GM19397 (cell line): ENCODE measurements around the gene CARD18.

Source experiments
- ATAC-seq: cut with Tn5 transposase; IDR thresholded peaks from one replicate; pipeline ENCODE4 v1.9.1; 2021; ENCODE audit warnings: mild to moderate bottlenecking, moderate library complexity; ENCODE audit not compliant: unreplicated experiment

The CARD18 gene, protein sequence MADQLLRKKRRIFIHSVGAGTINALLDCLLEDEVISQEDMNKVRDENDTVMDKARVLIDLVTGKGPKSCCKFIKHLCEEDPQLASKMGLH

DNA sequence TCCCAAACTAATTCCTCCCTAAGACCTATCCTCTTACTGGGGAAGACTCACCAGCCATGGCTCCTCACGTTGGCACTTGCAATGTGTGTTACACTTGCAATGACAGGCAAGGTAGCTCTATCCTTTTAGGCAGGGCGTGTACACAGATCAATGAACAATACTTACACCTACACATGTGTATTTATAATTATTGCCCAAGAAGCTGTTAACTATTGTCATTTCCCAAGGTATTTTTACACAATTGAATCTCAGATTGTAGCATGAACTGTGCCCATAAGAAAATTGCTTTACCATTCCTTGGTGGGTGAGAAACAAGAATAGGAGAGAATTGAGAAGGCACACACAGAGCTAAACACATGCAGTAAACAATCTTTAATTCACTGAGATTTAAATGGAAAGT, at the start of gene CARD18:
Gene CARD18, minus strand, starts transcription at position 101 of the 400 bp plus-strand sequence. Its CDS starts 43 bp downstream, at position 58.
- no peak for ATAC-seq

DNA sequence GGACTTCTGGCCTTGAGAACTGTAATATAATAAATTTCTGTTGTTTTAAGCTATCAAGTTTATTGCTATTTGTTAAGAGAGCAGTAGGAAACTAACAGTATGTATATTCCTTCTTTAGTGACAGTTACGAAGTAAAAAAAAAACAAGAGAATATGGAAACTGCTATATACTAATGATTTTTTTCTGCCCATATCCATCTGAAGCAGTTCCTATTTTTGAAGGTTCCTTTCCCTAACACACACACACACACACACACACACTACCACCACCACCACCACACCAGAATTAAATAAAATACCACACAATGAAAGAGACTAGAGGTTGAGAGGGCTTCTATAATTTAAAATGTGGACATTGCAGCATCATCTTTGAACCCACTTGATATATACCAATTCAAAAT, 44.4 kb upstream of the CARD18 start:
- no peak for ATAC-seq

- ATAC-seq, result no peak
These were observed 43.9 kb upstream of the CARD18 start for GRCh38 chr11:105183426-105183825.

DNA sequence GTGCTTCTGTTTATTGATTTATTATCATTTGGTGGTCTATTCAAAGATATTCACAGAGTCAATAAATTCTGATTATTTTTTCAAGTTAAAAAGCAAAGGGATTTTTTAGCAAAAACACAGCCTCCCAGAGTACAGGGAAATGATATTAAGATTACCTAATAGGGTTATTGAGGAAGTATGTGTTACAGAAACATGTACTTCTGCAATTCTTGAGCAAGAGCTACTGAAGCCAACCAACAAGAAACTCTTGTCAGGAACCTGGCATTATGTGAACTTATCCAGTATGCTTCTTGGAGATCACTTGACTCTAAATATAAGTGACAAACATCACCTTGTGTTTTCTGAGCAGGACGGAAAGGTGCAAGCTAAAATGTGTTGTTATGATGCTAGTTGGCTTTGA, 42.0 kb upstream of the CARD18 start:
- ATAC-seq, result no peak

DNA sequence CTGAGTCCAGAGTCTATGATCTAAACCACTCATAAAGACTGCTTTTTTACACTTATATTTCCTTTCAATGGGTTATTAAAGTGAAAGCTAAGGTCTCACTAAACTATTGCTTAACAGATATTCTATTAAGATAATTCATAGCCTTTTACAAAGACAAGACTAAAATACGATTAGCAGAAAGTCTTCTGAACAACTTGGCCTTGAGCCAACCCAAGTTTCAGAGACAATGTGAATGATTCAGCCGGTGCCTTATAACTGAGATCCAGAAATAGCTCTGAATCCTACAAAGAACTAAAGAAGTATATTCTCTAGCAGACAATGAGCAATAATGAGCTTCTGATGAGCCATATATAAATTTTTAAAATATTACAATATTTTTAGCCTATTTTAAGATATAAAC, 41.5 kb upstream of the CARD18 start:
- ATAC-seq, result no peak

DNA sequence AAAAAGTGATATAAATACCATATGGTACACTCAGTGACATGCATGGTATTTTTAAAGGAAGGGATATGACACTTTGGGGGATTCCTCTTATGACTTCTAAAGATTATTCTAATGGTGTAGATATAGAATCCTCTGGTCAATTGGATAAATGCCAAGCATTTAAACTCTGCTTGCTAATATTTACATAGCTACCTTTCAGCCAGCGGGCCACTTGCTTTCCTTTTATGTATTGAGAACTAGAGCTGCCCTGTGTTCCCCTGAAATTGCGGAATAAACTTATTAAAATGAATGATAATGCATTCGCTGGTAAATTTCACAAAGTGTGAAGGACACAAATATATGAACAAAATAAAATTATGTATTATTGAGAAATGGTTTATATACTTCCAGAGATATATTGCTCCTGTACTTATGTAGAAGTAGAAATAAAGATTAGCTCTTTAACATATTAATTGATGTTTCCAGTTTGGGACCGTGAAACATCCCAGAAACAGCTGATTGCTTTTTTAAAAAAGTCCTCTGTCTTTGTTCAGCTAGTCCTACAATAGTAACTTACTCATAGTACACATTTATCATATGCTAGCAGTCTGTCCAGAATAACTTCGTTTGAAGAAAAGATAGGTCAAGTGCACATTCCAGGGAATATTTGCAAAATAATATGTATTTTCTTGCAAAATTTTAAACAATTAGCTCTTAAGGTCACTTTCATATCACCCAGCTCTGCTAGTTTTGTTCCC, 40.1 kb upstream of the CARD18 start:
- no peak for ATAC-seq

DNA sequence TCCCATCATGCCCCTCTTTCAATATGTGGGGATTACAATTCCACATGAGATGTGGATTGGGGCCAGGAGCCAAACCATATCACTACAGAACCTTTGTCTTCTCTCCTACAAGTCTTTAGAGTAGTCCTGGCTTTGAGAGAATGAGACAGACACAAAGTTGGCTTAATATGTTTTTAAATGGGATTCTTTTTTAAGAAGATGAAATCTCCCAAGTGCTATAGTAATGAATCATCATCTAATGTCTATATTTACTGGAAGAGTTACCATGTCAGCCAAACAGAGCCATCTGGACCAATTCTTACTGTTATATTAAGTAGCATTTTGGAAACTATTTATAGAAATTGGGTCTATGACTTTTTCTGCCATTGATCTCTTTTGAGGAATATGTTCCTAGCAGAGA, 38.1 kb upstream of the CARD18 start:
- ATAC-seq, result no peak

DNA sequence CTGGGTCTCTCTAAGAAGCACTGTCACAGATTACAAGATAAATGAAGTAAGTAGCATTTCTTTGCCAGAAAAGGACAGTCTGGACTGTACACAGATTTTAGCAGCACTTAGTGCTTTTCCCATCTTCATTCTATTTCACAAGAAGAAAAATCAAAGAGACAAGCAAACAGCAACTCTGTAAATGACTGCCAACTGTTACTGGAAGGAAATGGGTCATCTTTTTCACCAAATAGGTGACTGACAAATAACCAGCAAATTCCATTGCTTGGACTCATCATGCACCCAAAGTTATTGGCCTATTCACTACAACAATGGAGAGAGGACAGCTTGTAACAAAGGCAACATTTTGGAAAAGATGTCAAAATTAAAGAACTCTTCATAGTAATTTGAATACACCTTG, 28.9 kb upstream of the CARD18 start:
- no peak for ATAC-seq

- ATAC-seq, result no peak
These were observed 27.7 kb upstream of the CARD18 start for GRCh38 chr11:105167244-105167643.

GRCh38 chr11:105164208-105164607, 24.6 kb upstream of the CARD18 start:
- ATAC-seq, result no peak

GRCh38 chr11:105162506-105162905, 22.9 kb upstream of the CARD18 start:
- no peak for ATAC-seq

GRCh38 chr11:105158436-105158835, 18.9 kb upstream of the CARD18 start:
- ATAC-seq, result no peak

- ATAC-seq, result no peak
These were observed 17.2 kb upstream of the CARD18 start for GRCh38 chr11:105156720-105157119.

DNA sequence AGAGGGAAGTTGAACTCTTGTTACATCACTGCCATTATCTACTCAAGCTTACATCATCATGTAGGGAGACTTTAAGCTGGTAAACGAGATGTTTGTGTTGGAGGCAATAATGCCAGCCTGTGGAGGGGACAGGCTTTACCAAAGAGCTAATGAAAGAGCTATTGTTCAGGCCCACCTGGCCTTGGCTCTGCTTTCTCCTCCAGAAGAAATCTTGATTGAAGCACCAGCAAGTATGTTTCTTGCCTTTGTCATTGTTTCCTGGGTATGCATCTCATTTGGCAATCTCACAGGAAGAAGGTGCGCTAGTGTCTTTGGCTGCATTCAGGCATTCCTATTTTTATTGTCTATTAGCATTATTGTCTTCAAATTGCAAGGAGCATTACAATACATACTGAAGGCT, 16.7 kb upstream of the CARD18 start:
- no peak for ATAC-seq

- ATAC-seq, result no peak
These were observed 16.1 kb upstream of the CARD18 start for GRCh38 chr11:105155679-105156078.

DNA sequence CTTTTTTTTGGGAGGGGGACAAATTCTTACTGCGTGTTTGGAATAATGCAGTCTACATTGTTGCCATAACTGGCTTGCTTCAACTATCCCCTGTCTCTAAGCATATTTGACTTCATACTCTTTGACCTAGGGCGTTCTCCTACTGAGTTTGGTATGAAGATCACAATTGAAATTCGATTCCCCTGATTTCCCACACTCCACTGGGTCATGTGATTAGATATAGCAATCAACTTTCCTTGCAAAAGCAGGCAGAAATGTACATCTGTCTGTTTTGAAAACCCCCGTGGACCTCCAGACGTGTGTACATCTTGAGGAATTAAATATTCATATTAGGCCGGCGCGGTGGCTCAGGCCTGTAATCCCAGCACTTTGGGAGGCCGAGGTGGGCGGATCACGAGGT, 13.8 kb upstream of the CARD18 start:
- ATAC-seq, result no peak

GRCh38 chr11:105152560-105152959, 13.0 kb upstream of the CARD18 start:
- no peak for ATAC-seq

DNA sequence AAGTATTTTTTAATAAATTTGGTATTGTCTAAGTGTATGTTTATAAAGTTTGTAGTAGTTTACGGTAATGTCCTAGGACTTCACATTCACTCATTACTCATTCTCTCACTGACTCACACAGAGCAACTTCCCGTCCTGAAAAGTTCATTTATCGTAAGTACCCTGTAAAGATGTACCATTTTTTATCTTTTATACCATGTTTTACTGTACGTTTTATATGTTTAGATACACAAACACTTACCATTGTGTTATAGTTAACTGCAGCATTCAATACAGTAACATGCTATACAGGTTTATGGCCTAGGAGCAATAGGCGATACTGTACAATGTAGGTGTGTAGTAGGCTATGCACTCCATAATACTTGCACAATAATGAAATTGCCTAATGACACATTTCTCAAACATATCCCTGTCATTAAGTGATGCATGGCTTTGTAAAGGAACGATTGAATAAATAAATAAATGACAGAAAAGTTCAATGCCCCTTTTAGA, 12.5 kb upstream of the CARD18 start:
- ATAC-seq, result no peak

DNA sequence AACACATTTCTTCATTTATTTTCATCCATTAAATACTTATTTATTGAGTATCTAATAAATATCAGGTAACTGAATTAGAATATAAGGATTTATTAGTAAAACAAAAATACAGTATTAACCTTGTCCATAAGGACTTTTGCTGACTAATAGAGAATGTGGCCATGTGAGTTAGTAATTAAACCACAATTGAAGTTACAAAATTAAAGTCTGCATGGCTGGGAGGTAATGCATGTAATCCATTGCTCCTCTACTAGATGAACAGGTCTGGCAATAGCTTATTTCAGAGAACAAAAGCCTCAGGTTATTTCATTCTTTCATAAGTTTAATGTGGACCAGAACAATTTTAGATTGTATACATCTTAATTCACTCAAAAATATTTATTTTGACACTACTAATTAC, 9.9 kb upstream of the CARD18 start:
- ATAC-seq, result no peak

DNA sequence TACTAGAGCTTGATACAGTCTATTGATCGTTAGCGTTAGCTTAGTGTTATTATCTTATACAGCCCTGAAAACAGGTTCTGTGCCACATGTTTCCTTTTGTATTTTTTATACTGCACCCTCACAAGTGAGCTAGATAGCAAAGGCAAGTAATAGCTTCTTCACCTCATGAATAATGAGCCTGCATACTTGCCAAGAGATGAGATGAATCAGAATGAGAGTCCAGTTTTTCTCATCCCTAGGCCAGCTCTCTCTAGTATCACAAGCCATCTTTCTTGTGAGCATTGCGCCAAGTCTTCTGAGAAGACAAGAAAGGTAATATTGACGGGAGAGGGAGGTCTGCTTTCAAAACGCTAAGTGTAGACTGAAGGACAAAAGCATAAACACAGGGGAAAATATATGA, 8.7 kb upstream of the CARD18 start:
- ATAC-seq, result no peak

DNA sequence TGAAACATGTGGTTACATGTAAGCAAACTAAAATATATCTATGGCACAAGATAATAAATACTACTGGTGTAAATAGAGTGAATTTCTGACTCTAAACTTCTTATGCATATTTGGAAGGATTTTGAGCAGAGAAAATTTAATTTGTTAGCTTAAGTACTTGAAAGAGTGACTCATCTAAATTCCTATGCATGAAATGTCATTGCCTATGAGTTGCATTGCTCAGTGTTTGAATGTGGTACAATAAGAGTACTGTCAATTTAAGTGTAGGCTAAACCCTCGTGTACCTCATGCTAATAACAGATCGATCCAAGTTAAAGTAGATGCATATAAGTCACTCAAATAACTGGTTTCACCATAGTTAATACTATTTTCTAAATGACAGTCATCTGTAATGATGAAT, 5.3 kb upstream of the CARD18 start:
- ATAC-seq, result no peak

- ATAC-seq, result no peak
These were observed 2.6 kb upstream of the CARD18 start for GRCh38 chr11:105142167-105142566.

- ATAC-seq, result no peak
These were observed 2.3 kb downstream of the CARD18 start for GRCh38 chr11:105137286-105137685.
